Glutamatergic neuron (in vitro differentiated cells): ENCODE results near the gene GPR162. TPM values are rescaled to one million over a fixed set of nuclear protein-coding genes. Genes with fewer than 3 reads are reported as not detected.
"Not testable (repeated sequence)": the region's sequence is repeated elsewhere in the genome, so short reads cannot be mapped to it uniquely, and the experiment has no call there.

Experiments
- DNase-seq: peaks from one replicate; pipeline ENCODE4 v3.0.0; 2022
- H3K27ac Mint-ChIP-seq: one replicate; pipeline ENCODE4 v1.8.0; 2020; ENCODE audit warnings: mild to moderate bottlenecking, mixed read lengths, inconsistent platforms; ENCODE audit not compliant: unreplicated experiment
- H3K27me3 Mint-ChIP-seq: one replicate; pipeline ENCODE4 v1.8.0; 2020; ENCODE audit warnings: mild to moderate bottlenecking, moderate library complexity, mixed read lengths, inconsistent platforms; ENCODE audit not compliant: unreplicated experiment
- H3K36me3 Mint-ChIP-seq: one replicate; pipeline ENCODE4 v1.8.0; 2020; ENCODE audit warnings: mild to moderate bottlenecking, mixed read lengths, inconsistent platforms; ENCODE audit not compliant: unreplicated experiment
- H3K4me1 Mint-ChIP-seq: one replicate; pipeline ENCODE4 v1.8.0; 2020; ENCODE audit warnings: mild to moderate bottlenecking, low read depth, mixed read lengths, inconsistent platforms; ENCODE audit not compliant: unreplicated experiment
- H3K4me3 Mint-ChIP-seq: one replicate; pipeline ENCODE4 v1.8.0; 2020; ENCODE audit warnings: mild to moderate bottlenecking, mixed read lengths, inconsistent platforms; ENCODE audit not compliant: unreplicated experiment
- H3K9me3 Mint-ChIP-seq: one replicate; pipeline ENCODE4 v1.8.0; 2020; ENCODE audit warnings: mild to moderate bottlenecking, moderate library complexity, mixed read lengths, inconsistent platforms; ENCODE audit not compliant: unreplicated experiment
- total RNA-seq: library from RNA; stranded (reverse); fragmentation: NEBNext Ultra II Directional; extraction: Animal tissue kit (Norgen Biotek cat#: 25700); gene quantifications from one replicate; pipeline ENCODE4 v1.2.1, GENCODE V29; 2021; ENCODE audit not compliant: unreplicated experiment
- TF ChIP-seq, protein P1 (sequence below): fragments of 200-600 bp; sonication (generic); IDR thresholded peaks from one replicate; pipeline ENCODE4 v1.5.0; 2021; ENCODE audit not compliant: partially characterized antibody, unreplicated experiment

GPR162 gene
- total RNA-seq, 1 donor from 2014 or later, result 145 TPM

DNA sequence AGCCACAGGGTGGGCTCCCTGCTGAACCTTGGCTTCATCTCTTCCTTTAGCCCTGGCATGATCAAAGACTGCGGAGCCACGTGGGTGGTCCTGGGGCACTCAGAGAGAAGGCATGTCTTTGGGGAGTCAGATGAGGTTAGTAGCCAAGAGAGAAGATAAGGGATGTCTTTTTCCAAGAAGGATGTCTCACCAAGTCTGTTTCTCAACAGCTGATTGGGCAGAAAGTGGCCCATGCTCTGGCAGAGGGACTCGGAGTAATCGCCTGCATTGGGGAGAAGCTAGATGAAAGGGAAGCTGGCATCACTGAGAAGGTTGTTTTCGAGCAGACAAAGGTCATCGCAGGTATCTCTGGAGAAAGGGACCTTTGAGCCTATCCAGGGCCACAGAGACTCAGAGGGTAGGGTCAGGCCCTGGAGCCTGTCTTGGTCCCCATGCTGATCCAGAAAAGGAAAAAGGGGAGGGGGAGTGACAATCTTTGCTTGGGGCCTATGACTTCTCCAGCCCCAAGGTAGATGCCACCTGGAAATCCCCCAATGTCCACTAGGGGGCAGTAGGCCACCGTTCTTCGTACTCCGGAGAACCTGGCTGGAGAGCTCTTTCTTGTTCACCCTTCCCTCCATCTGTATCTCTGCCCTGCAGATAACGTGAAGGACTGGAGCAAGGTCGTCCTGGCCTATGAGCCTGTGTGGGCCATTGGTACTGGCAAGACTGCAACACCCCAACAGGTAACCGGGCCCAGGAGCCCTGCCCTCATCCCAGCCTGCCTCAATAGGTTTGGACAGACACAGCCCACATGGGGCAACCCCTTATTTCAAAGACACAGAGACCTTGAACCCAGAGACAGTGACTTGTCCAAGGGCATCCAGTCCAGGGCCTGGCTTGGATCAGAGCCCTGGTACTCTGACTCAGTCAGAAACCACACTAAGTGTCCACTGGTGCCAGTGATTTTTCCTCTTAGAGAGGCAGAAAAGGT, 47.7 kb downstream of the GPR162 start:
- peaks cover 24% of the 10 kb centered on the region for H3K4me1 Mint-ChIP-seq
- peaks cover 31% of the 10 kb centered on the region for H3K9me3 Mint-ChIP-seq
- TF ChIP-seq, protein P1, sequence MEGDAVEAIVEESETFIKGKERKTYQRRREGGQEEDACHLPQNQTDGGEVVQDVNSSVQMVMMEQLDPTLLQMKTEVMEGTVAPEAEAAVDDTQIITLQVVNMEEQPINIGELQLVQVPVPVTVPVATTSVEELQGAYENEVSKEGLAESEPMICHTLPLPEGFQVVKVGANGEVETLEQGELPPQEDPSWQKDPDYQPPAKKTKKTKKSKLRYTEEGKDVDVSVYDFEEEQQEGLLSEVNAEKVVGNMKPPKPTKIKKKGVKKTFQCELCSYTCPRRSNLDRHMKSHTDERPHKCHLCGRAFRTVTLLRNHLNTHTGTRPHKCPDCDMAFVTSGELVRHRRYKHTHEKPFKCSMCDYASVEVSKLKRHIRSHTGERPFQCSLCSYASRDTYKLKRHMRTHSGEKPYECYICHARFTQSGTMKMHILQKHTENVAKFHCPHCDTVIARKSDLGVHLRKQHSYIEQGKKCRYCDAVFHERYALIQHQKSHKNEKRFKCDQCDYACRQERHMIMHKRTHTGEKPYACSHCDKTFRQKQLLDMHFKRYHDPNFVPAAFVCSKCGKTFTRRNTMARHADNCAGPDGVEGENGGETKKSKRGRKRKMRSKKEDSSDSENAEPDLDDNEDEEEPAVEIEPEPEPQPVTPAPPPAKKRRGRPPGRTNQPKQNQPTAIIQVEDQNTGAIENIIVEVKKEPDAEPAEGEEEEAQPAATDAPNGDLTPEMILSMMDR, result peak; percentile 91
- DNase-seq, result peak; percentile 93
- peak overlapping the region; percentile 91 for H3K4me3 Mint-ChIP-seq
- H3K27ac Mint-ChIP-seq, result peak overlapping the region; percentile 85
- no peaks in the 10 kb centered on the region for H3K36me3 Mint-ChIP-seq
- peaks cover 17% of the 10 kb centered on the region for H3K27me3 Mint-ChIP-seq

DNA sequence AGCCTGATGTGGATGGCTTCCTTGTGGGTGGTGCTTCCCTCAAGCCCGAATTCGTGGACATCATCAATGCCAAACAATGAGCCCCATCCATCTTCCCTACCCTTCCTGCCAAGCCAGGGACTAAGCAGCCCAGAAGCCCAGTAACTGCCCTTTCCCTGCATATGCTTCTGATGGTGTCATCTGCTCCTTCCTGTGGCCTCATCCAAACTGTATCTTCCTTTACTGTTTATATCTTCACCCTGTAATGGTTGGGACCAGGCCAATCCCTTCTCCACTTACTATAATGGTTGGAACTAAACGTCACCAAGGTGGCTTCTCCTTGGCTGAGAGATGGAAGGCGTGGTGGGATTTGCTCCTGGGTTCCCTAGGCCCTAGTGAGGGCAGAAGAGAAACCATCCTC, 48.7 kb downstream of the GPR162 start:
- not testable (repeated sequence) for H3K36me3 Mint-ChIP-seq, DNase-seq
- H3K27me3 Mint-ChIP-seq, result peaks cover 17% of the 10 kb centered on the region
- peaks cover 28% of the 10 kb centered on the region for H3K9me3 Mint-ChIP-seq
- H3K4me1 Mint-ChIP-seq, result peaks cover 24% of the 10 kb centered on the region
- peak overlapping the region; percentile 91 for H3K4me3 Mint-ChIP-seq
- peak overlapping the region; percentile 74 for H3K27ac Mint-ChIP-seq

- peaks cover 26% of the 10 kb centered on the region for H3K9me3 Mint-ChIP-seq
- TF ChIP-seq, protein P1, result no peak
- H3K27ac Mint-ChIP-seq, result peak overlapping the region; percentile 78
- H3K27me3 Mint-ChIP-seq, result peaks cover 21% of the 10 kb centered on the region
- H3K36me3 Mint-ChIP-seq, result no peaks in the 10 kb centered on the region
- DNase-seq, result no peak
- peaks cover 23% of the 10 kb centered on the region for H3K4me1 Mint-ChIP-seq
- H3K4me3 Mint-ChIP-seq, result peak overlapping the region; percentile 89
Observed at GRCh38 chr12:6871052-6871957, 49.7 kb downstream of the GPR162 start.

DNA sequence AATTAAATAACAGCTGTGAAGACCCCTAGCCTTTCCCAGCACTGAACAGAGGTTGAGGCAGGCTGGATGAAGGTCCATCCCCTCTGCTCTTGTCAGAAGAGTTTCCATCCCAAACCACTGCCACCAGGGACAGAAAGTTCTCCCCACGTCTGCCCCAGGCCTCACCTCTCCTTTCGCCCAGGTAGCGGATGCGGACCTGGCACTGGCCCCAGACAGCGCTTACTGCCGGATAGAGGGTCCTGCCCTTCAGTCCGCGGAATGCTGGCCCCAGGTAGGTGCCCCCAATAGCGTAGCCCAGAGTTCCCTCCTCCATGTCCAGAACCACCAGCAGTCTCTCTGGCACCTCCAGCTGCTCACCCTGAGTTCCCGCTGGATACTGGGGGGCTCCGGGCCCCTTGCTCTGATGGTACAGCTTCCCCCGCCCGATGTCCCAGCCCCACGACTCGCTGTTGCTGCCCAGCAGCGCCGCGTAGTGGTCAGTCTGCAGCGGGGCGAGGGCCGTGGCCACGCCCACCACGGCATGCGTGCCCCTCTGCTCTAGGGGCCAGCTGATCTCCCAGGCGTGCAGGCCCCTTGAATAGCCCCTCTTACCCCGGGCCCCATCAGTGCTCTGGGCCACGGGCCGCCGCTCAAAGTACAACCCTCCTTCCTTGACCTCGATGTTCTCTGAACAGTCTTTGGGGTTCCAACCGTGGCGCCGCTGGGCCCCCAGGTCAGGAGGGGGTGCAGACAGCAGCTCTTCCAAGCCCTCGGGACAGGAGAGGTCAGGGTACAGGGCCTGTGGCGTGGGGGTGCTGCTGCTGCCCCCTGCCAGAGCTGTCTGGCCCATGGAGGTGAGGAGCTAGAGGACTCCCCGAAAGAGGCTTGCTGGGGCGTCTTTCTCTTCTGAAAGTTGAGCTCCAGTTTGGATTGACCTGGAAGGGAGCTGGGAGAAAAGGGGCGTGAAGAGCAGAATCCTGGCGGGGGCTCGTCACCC, 50.7 kb downstream of the GPR162 start:
- H3K27me3 Mint-ChIP-seq, result peaks cover 17% of the 10 kb centered on the region
- TF ChIP-seq, protein P1, result peak; percentile 87
- H3K9me3 Mint-ChIP-seq, result peaks cover 23% of the 10 kb centered on the region
- peak; percentile 92 for DNase-seq
- no peaks in the 10 kb centered on the region for H3K36me3 Mint-ChIP-seq
- peak overlapping the region; percentile 78 for H3K27ac Mint-ChIP-seq
- H3K4me3 Mint-ChIP-seq, result peak overlapping the region; percentile 89
- peaks cover 20% of the 10 kb centered on the region for H3K4me1 Mint-ChIP-seq
